Activated CD4-positive, alpha-beta T cell treated with anti-CD3 and anti-CD28 coated beads, Interleukin-2, amount 50 U/mL, for 1 hour (primary cell): Measurements from ENCODE around the gene MAPKAP1.

Source experiments
- DNase-seq: peaks from one replicate; pipeline ENCODE4 v3.0.0-alpha.2; 2020

Gene MAPKAP1

GRCh38 chr9:125507226-125507625 is 199.8 kb downstream of the MAPKAP1 start:
- no peak for DNase-seq

GRCh38 chr9:125505988-125506438 is 201.0 kb downstream of the MAPKAP1 start:
- DNase-seq: no peak

- DNase-seq: no peak
Observed at GRCh38 chr9:125504616-125505015, 202.4 kb downstream of the MAPKAP1 start.

DNA sequence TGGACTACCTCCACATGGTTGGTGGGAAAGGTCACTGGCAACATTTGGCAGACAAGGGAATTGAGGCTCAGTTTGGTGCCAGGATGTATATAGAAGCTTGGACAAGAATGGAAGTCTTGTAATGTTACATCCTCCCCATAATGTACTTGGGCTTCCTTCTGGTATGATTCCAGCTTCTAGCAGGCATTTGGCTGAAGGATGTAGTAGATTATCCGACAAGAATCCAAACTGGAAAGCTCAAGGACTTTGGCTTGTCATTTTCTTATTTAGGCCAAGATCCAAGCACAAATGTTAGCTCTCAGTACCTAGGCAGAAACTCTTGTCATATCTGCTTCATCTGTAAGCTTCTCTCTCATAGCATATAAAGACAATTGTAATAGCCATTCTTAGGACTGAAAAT is 209.1 kb downstream of the MAPKAP1 start:
- no peak for DNase-seq

DNA sequence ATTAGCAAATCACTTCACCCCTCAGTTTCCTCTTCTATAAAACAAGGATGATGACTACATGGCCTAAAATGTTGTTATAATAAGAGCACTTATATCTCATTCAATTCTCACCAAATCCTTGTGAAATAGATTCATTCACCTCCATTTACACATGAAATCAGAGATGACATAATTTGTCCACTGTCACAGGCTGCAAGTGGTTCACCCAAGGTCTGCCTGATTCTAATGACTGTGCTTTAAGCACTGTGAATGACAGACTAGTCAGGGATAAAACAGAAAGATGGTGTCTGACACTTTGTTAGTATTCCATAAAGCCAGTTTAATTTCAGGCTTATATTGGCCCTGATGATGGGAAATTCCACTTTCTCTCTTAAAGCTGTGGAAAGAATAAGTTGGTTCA is 209.5 kb downstream of the MAPKAP1 start:
- no peak for DNase-seq

DNA sequence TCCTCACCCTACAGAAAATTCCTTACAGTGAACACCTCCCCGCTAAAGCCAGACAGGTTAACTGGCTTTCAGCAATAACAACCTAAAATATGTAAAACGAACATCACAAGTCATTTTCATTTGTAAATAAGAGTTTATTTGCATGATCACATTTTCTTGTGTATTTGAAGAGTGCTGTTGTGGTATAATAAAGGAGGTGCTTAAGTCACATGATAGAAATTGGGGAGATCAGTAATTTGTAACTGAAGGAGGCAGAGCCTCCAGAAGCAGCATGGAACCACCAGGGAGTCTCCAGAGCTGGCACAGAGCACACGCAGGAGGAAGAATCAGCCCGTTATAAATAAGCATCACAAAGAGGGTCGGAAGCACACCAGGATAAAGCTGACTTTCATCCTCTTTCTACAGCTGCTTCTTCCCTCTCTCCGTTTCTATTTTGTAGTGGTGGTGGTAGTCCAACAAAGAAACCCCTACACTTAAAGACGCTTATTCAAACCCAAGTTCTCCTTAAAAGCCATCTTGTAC is 210.6 kb downstream of the MAPKAP1 start:
- DNase-seq: no peak

GRCh38 chr9:125495172-125496119 is 211.6 kb downstream of the MAPKAP1 start:
- DNase-seq: no peak

- DNase-seq: no peak
Observed at GRCh38 chr9:125494653-125494915, 212.4 kb downstream of the MAPKAP1 start.

- DNase-seq: no peak
Observed at GRCh38 chr9:125493881-125494652, 212.9 kb downstream of the MAPKAP1 start.

- no peak for DNase-seq
Observed at GRCh38 chr9:125493384-125493783, 213.6 kb downstream of the MAPKAP1 start.

DNA sequence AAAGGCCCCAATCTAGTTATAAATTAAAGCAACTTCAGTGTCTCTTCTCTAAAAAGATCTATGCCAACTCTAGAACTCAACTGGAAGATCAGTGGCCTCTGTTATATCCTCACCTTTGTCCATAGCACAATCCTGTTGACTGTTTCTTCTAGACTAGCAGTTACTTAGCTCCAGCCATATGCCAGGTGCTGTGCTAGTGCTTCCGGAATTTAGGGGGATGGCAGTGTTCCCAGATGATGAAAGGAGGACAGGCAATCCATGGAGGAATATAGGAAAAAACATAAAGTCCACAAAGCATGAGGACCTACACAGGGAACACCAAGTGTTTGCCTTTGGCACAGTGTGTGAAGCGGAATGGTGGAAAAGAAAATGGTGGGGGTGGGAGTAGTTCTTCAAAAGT is 214.3 kb downstream of the MAPKAP1 start:
- no peak for DNase-seq

DNA sequence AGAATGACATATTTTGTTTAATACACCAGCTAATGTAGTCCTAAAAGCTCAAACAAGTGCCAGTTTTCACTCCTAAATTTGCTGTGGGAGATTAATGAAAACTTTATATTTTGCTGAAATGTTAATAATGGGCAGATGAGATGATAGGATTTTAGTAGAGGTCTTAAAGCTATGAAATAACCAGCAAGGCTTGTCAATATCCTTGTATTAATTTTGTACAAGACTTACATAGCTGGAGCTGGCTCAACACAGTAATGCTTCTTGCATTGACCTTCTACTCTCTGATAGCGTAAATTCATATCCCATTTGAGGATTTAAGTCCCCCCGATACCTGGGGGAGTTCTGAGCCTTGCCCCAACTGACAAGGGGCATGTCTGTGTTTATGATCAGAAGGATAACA is 219.2 kb downstream of the MAPKAP1 start:
- no peak for DNase-seq

DNA sequence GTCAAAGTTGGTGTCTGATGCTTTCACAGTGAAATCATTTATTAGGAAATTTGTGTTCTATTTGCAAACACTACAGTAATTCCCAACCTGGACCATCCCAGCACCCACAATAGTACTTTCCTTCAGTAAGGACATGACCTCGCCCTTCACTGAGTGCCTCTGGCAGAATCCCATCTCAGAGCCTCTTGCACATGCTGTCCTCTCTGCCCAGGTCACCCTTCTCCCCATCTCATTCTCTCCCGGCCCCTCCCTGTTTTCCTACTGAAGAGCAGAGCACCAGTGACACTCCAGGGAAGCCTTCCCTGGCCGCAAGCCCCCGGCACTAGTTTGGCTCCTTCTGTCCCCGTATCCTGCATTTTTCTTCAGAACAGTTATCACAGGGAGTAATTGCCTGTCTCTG is 220.4 kb downstream of the MAPKAP1 start:
- DNase-seq: no peak

DNA sequence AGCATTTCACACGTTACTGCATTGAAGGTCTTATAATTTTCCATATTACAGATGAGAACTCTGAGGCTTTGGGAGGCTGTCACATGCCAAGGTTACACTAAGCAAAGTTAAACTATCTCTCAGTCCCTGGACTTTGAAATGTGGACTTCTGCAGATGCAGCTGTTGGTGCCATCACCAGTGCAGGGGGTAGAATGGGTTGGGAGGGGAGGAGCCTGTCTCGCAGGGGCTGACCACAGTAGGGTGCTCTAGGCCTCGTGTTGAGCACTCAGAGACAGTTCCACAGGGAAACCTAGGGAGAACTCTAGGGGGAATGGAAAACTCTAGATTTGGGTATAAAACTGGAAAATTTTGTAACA is 220.9 kb downstream of the MAPKAP1 start:
- DNase-seq: no peak

DNA sequence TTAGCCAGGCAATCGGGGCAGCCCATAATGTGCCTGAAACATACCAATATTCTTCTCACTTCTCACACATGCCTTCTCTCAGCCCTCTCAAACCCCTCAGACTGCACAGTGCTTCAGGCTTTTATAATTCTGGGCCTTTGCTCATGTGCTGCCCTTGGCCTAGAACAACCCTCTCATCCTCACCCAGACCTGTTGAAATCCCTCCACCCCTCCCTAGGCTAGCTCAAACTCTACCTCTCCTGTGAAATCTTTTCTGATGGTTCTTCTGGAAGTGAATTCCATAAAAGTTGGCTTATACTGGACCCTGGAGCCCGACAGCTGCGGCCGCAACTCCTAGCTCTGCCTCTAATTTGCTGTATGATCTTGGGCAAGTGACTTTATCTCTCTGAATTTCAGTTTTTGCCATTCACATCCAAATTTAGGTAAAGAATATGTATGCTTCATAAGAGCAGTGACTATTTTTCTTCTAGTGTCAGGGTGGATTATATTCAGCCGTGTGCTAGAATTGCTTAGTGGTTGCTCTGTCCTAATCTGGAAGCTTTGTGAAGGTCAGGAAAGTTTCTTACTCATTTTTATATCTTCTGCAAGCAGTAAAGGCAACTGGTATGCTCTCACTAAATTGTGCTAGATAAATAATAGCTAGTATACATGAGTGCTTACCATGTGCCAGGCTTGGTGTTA is 221.4 kb downstream of the MAPKAP1 start:
- no peak for DNase-seq

- DNase-seq: no peak
Observed at GRCh38 chr9:125484350-125485282, 222.4 kb downstream of the MAPKAP1 start.

GRCh38 chr9:125483697-125484096 is 223.3 kb downstream of the MAPKAP1 start:
- DNase-seq: no peak

GRCh38 chr9:125479846-125480615 is 227.0 kb downstream of the MAPKAP1 start:
- no peak for DNase-seq

- no peak for DNase-seq
Observed at GRCh38 chr9:125477089-125477544, 229.9 kb downstream of the MAPKAP1 start.

GRCh38 chr9:125476645-125477044 is 230.4 kb downstream of the MAPKAP1 start:
- DNase-seq: no peak

GRCh38 chr9:125475385-125475784 is 231.6 kb downstream of the MAPKAP1 start:
- DNase-seq: no peak
